Measurements from ENCODE around the gene PLA2G4F.

Gene PLA2G4F

GRCh38 chr15:42134617-42135245 lies 21.7 kb downstream of the PLA2G4F start:
- peak in 1 of 2 donors; percentile 13 for DNase-seq (ENCODE audit: low spot score in 2 of 2)
- Mint-ChIP-seq H3K36me3 (no peaks in the 10 kb centered on the region), H3K4me3 (no peak overlapping the region), H3K27ac (no peak overlapping the region), H3K9me3 (no peaks in the 10 kb centered on the region), H3K4me1 (no peaks in the 10 kb centered on the region)
- no peak for ATAC-seq

GRCh38 chr15:42133886-42134502 lies 22.4 kb downstream of the PLA2G4F start:
- DNase-seq (ENCODE audit: low spot score in 2 of 2) (peak; percentile 41 to 78), ATAC-seq (peak; percentile 78)
- H3K4me1 Mint-ChIP-seq: no peaks in the 10 kb centered on the region
- no peak overlapping the region for H3K4me3 Mint-ChIP-seq
- no peaks in the 10 kb centered on the region for H3K36me3 Mint-ChIP-seq
- no peaks in the 10 kb centered on the region for H3K9me3 Mint-ChIP-seq
- H3K27ac Mint-ChIP-seq: no peak overlapping the region

DNA sequence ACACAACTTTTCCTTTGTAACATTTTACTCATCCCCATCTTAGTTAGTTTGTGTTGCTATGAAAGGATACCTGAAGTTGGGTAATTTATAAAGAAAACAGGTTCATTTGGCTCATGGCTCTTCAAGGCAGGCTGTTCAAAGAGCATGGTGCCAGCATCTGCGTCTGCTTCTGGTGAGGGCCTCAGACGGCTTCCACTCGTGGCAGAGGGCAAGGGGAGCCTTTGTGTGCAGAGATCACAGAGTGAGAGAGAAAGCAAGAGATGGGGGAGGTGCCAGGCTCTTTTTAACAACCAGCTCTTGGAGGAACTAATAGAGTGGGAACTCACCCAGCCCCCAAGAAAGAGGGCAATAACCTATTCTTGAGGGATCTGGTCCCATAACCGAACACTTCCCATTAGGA lies 23.1 kb downstream of the PLA2G4F start:
- H3K9me3 Mint-ChIP-seq: no peaks in the 10 kb centered on the region
- no peak for ATAC-seq
- H3K4me3 Mint-ChIP-seq: no peak overlapping the region
- peak in 1 of 2 donors; percentile 38 for DNase-seq (ENCODE audit: low spot score in 2 of 2)
- no peaks in the 10 kb centered on the region for H3K36me3 Mint-ChIP-seq
- H3K4me1 Mint-ChIP-seq: no peaks in the 10 kb centered on the region
- H3K27ac Mint-ChIP-seq: no peak overlapping the region

GRCh38 chr15:42131826-42132806 lies 24.3 kb downstream of the PLA2G4F start:
- DNase-seq (ENCODE audit: low spot score in 2 of 2) (peak in 1 of 2 donors; percentile 32), ATAC-seq (no peak)
- Mint-ChIP-seq H3K9me3 (no peaks in the 10 kb centered on the region), H3K4me1 (no peaks in the 10 kb centered on the region), H3K4me3 (no peak overlapping the region), H3K27ac (no peak overlapping the region), H3K36me3 (no peaks in the 10 kb centered on the region)

GRCh38 chr15:42131006-42131405 lies 25.4 kb downstream of the PLA2G4F start:
- Mint-ChIP-seq H3K9me3 (no peaks in the 10 kb centered on the region), H3K36me3 (no peaks in the 10 kb centered on the region), H3K4me3 (no peak overlapping the region), H3K27ac (no peak overlapping the region), H3K4me1 (no peaks in the 10 kb centered on the region)
- ATAC-seq (no peak), DNase-seq (ENCODE audit: low spot score in 2 of 2) (peak in 1 of 2 donors; percentile 43)

DNA sequence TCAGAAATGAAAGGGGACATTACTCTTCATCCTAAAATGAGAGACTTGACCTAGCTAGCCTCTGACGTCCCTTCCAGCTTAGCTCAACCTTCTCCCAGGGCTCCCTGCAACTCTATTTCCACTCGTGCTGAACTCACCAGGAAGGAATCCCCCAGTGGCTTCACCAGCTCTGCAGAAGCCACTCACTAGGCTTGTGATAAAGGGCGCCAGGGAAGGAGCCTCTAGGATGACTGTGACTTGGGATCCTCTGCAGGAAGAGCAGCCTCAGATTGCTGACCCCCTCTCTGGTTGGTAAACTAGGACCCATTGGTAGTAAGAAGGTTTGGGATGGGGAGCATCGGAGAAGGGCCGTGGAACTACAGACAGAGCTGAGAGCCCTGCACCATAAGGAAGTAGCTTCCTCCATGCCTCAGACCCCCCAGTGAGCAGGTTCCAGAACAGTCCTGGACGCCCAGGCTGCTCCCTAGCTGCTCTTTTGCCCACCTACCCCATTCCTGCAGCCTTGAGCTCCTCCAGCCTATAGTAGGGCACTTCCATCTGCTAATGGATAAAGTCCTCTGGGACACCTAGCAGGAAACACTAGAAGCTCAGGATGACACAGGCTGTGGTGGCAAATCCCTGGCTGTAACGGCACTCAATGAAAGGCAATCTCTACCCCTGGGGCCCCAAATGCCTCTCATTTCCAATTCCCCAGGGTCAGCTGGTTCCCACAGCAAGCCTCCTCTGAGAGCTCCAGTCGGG lies 26.0 kb downstream of the PLA2G4F start:
- no peaks in the 10 kb centered on the region for H3K9me3 Mint-ChIP-seq
- no peak overlapping the region for H3K4me3 Mint-ChIP-seq
- H3K36me3 Mint-ChIP-seq: no peaks in the 10 kb centered on the region
- H3K27ac Mint-ChIP-seq: no peak overlapping the region
- DNase-seq (ENCODE audit: low spot score in 2 of 2): peak in 1 of 2 donors; percentile 41
- H3K4me1 Mint-ChIP-seq: no peaks in the 10 kb centered on the region
- no peak for ATAC-seq

DNA sequence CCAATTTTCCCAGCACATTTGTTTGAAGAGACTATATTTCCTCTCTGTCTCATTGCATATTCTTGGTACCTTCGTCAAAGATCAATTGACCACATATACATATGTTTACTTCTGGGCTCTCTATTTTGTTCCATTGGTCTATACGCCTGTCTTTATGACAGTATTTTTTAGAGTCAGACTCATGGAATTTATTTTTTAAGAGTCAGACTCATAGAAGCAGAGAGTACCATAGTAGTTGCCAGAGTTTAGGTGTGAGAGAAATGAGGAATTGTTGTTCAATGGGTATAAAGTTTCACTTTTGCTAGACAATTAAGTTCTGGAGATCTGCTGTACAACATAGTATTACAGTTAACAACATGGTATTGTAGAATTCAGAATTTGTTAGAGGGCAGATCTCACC lies 27.1 kb downstream of the PLA2G4F start:
- Mint-ChIP-seq H3K4me3 (no peak overlapping the region), H3K4me1 (no peaks in the 10 kb centered on the region), H3K27ac (no peak overlapping the region), H3K36me3 (no peaks in the 10 kb centered on the region), H3K9me3 (no peaks in the 10 kb centered on the region)
- ATAC-seq (no peak), DNase-seq (ENCODE audit: low spot score in 2 of 2) (no peak)

GRCh38 chr15:42128476-42128875 lies 28.0 kb downstream of the PLA2G4F start:
- H3K4me3 Mint-ChIP-seq: no peak overlapping the region
- DNase-seq (ENCODE audit: low spot score in 2 of 2) (no peak), ATAC-seq (no peak)
- H3K9me3 Mint-ChIP-seq: no peaks in the 10 kb centered on the region
- H3K4me1 Mint-ChIP-seq: no peaks in the 10 kb centered on the region
- no peak overlapping the region for H3K27ac Mint-ChIP-seq
- H3K36me3 Mint-ChIP-seq: no peaks in the 10 kb centered on the region

DNA sequence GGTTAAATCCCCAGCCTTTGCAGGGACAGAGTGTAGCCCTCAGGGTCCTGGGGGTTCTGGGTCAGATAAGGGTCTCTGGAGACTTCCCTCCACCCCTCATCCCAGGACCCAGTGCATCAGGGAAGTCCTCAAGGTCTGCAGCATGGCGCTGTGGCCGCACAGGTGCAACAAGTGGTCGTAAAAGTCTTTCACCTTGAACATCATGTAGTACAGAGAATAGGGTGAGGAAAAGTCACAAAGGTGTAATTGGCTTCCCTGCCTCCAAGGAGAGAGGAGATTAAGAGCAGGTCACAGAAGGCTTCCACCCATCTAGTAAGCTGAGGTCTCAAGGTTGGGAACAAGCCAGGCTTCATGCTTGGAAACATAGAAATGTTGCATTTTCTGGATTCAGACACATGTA lies 32.9 kb downstream of the PLA2G4F start:
- H3K9me3 Mint-ChIP-seq: no peaks in the 10 kb centered on the region
- H3K4me1 Mint-ChIP-seq: peaks cover 6% of the 10 kb centered on the region
- DNase-seq (ENCODE audit: low spot score in 2 of 2) (peak in 1 of 2 donors; percentile 29), ATAC-seq (no peak)
- H3K4me3 Mint-ChIP-seq: no peak overlapping the region
- no peak overlapping the region for H3K27ac Mint-ChIP-seq
- no peaks in the 10 kb centered on the region for H3K36me3 Mint-ChIP-seq

- no peak overlapping the region for H3K4me3 Mint-ChIP-seq
- H3K9me3 Mint-ChIP-seq: no peaks in the 10 kb centered on the region
- no peak overlapping the region for H3K27ac Mint-ChIP-seq
- no peaks in the 10 kb centered on the region for H3K36me3 Mint-ChIP-seq
- peaks cover 7% of the 10 kb centered on the region for H3K4me1 Mint-ChIP-seq
- peak in 1 of 2 donors; percentile 46 for DNase-seq (ENCODE audit: low spot score in 2 of 2)
- ATAC-seq: peak; percentile 24
Observed at GRCh38 chr15:42121682-42122081, 34.8 kb downstream of the PLA2G4F start.

- Mint-ChIP-seq H3K9me3 (no peaks in the 10 kb centered on the region), H3K36me3 (no peaks in the 10 kb centered on the region), H3K27ac (no peak overlapping the region), H3K4me3 (no peak overlapping the region), H3K4me1 (peaks cover 7% of the 10 kb centered on the region)
- peak in 1 of 2 donors; percentile 34 for DNase-seq (ENCODE audit: low spot score in 2 of 2)
- ATAC-seq: no peak
Observed at GRCh38 chr15:42121021-42121420, 35.4 kb downstream of the PLA2G4F start.

GRCh38 chr15:42120285-42120684 lies 36.2 kb downstream of the PLA2G4F start:
- Mint-ChIP-seq H3K9me3 (no peaks in the 10 kb centered on the region), H3K4me3 (no peak overlapping the region), H3K4me1 (peaks cover 7% of the 10 kb centered on the region), H3K36me3 (no peaks in the 10 kb centered on the region), H3K27ac (no peak overlapping the region)
- ATAC-seq (no peak), DNase-seq (ENCODE audit: low spot score in 2 of 2) (peak in 1 of 2 donors; percentile 13)

DNA sequence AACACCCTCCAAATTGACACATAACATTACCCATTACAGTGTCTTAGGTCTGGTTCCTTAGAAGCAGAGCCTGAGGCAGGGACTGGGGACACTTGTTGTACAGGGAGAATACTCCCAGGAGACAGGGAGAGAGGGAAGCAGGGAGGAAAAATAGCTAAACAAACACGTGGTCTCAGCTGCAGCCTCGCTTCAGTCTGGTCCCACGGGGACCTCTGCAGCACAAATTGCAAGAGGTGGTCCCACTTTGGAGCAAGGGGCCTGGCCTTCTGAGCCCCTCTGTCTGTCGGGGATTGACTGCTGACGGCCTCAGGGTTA lies 37.0 kb downstream of the PLA2G4F start:
- Mint-ChIP-seq H3K9me3 (no peaks in the 10 kb centered on the region), H3K36me3 (no peaks in the 10 kb centered on the region), H3K4me1 (peaks cover 7% of the 10 kb centered on the region), H3K4me3 (no peak overlapping the region), H3K27ac (no peak overlapping the region)
- ATAC-seq: no peak
- DNase-seq (ENCODE audit: low spot score in 2 of 2): peak in 1 of 2 donors; percentile 36

DNA sequence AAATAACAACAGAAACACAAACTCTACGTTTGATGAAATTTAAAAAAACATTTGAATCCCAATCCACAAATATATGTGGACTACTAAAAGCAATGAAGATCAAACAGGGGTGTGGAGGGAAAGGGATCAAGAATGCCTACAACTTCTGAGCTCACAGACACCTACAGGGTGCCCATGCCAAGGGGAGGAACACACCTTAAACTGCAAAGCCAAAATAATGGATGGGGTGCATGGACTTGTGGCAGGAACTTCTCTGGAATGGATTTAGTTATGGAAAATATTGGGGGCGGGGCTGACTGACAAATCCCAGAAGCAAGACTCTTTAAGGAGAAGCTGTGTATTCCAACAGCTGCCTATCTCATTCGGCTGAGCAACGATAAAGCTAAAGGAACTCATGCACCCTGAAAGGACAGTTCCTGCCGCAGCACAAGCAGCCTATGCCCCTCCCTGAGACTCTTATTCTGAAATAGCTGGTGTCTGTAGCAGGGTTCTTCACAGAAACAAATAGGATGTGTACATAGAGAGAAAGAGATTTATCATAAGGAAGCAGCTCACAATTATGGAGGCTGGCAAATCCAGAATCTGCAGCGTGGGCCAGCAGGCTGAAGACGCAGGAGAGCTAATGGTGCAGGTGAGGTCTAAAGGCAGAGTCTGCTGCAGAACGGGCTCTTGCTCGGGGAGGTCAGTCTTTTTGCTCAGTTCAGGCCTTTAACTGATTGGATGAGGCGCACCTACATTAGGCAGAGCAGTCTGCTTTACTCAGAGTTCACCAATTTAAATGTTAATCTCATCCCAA lies 37.6 kb downstream of the PLA2G4F start:
- H3K4me1 Mint-ChIP-seq: peaks cover 7% of the 10 kb centered on the region
- H3K9me3 Mint-ChIP-seq: no peaks in the 10 kb centered on the region
- H3K4me3 Mint-ChIP-seq: no peak overlapping the region

More for the DNA sequence above, 37.6 kb downstream of the PLA2G4F start:
- no peak for ATAC-seq
- no peak for DNase-seq (ENCODE audit: low spot score in 2 of 2)
- Mint-ChIP-seq H3K27ac (no peak overlapping the region), H3K36me3 (no peaks in the 10 kb centered on the region)

Data from stimulated activated effector memory CD8-positive, alpha-beta T cell treated with anti-CD3 and anti-CD28 coated beads, Interleukin-12 subunit alpha, Interleukin-12 subunit beta, amount 100 ng/mL, for 72 hours (primary cell).